PC-9 (cell line): ENCODE data around the gene HDAC1.

ENCODE experiments used
- EZH2 ChIP-seq: fragments of 200-600 bp; sonication (generic); IDR thresholded peaks from 2 replicates; pipeline ENCODE4 v1.8.0; 2017; ENCODE audit warnings: antibody characterized with exemption, low read depth
- TF ChIP-seq, protein P1 (sequence below): fragments of 200-600 bp; sonication (generic); conservative IDR thresholded peaks from 2 replicates; pipeline ENCODE4 v1.6.1; 2017; ENCODE audit warnings: mixed run types, antibody characterized with exemption, mild to moderate bottlenecking, moderate library complexity

GRCh38 chr1:32332290-32333079, 40.6 kb downstream of the HDAC1 start:
- TF ChIP-seq, protein P1, sequence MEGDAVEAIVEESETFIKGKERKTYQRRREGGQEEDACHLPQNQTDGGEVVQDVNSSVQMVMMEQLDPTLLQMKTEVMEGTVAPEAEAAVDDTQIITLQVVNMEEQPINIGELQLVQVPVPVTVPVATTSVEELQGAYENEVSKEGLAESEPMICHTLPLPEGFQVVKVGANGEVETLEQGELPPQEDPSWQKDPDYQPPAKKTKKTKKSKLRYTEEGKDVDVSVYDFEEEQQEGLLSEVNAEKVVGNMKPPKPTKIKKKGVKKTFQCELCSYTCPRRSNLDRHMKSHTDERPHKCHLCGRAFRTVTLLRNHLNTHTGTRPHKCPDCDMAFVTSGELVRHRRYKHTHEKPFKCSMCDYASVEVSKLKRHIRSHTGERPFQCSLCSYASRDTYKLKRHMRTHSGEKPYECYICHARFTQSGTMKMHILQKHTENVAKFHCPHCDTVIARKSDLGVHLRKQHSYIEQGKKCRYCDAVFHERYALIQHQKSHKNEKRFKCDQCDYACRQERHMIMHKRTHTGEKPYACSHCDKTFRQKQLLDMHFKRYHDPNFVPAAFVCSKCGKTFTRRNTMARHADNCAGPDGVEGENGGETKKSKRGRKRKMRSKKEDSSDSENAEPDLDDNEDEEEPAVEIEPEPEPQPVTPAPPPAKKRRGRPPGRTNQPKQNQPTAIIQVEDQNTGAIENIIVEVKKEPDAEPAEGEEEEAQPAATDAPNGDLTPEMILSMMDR, result no peak
- no peak for TF ChIP-seq EZH2
